Measurements from ENCODE around the gene S100A11.

Gene S100A11

DNA sequence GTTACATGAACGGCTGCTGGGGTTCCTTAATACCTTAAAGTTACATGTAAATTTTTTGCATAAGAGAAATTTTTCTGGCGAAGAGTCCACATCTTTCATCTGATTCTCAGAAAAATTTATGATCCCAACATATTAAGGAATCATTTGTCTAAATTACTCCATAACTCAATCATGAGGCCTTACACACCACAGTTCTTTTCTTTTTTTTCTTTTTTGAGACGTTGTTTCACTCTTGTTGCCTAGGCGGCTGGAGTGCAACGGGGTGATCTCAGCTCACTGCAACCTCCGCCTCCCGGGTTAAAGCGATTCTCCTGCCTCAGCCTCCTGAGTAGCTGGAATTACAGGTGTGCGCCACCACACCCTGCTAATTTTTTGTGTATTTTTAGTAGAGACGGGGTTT is 2.1 kb upstream of the S100A11 start:
- no peak for DNase-seq

- DNase-seq = no peak
Observed at GRCh38 chr1:152035539-152036266, 1.1 kb downstream of the S100A11 start.

DNA sequence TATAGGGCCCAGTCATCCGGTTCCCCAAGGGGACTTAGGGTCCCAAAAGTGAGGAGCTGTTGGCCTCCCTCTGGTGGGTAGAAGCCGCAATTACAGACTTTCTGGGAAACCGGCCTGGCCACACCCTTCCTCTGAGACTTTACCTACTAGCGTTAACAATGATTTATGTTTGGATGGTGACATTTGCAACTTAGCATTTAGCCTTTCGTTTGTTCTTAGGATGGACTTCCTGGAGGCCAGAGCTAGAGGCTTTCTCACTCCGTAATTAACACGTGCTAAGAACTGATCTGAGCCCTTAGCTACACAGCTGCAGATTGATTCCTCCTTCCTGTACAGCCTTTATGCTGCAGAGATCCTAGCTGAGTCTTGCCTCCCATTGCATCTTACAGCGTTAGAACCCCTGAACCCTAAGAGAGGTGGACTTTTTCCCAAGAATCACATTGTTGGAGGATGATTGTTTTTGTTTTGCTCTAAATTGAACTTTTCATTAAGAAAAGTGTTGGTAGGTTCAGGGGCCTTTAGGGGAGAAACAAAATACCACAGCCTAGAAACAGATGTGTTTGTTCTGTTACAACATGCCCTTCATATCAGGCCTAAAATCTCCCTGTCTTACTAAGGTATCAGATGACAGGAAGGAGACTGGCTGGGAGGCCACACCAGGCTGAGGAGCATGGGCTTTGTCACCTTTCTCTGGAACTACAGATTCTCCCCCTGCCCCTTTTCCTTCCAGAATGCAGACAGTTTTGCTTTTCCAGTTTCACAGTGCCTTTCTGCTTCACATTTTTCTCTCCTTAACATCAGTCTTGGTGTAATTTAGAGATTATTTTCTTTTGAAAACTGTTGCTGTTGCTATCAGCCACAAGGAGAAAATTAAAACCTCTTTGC is 1.9 kb downstream of the S100A11 start:
- DNase-seq = no peak

DNA sequence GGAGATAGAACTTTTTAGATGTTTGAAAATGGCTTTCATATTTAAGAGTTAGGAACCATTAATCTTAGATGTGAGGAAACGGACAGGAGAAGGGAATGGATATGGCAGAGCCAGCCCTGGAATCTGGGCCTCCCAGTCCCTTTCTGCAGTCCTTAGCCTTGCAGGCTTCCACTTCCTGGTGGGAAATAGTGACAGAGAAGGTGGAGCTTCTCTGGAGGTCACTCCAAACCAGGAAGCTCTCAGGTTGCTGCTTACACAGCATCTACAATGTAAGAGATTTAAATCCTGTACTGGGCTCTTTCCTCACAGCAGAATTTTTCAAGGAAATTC is 2.5 kb downstream of the S100A11 start:
- no peak for DNase-seq

DNA sequence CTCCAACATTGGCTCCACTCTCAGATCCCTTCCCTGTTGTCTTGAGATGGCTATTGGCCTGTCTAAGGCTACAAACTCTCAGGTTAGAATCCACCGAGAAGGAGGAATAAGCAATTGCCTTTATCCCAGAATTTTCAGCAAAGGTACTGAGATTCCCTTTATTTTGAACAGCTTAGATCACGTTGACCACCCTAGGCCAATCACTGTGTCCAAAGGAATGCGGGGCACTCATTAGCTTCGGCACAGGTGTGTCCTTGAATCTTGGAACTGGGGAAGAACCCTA is 6.9 kb downstream of the S100A11 start:
- DNase-seq = no peak

DNA sequence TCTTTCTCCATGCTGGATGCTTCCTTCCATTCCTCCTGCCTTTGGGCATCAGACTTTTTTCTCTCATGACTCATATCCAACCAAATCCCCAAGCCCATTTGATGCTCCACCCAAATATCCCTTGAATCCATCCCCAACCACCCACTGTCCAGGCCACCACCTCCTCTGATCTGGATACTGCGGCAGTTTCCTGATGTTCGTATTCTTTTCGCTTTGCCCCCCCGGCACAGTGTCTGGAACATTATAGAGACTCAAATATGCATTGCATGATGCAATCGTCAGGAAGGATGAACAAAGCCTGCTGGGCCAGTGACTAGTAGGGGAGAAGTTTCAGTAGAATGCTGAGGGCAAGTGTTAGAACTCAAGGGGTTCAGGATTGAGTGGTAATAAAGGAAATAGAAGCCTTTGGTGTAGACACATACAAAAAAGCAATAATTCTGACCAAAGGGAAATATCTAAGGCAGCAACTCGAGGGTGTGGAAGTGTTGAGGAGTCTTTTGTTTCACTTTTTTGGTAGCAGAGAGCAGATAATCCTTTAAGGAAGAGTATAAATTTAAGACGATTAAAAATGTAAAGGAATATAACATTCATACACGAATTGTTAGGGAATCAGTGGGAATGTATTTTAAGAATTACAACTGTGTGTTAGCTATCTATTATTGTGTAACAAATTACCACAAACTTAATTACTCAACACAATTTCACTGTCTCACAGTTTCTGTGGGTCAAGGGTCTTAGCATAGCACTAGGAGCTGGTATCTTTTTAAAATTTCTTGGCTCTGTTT is 7.5 kb downstream of the S100A11 start:
- no peak for DNase-seq

GRCh38 chr1:152026895-152027294 is 9.9 kb downstream of the S100A11 start:
- no peak for DNase-seq

GRCh38 chr1:152024223-152024622 is 12.6 kb downstream of the S100A11 start:
- DNase-seq = no peak

- DNase-seq = no peak
Observed at GRCh38 chr1:152023221-152023620, 13.6 kb downstream of the S100A11 start.

DNA sequence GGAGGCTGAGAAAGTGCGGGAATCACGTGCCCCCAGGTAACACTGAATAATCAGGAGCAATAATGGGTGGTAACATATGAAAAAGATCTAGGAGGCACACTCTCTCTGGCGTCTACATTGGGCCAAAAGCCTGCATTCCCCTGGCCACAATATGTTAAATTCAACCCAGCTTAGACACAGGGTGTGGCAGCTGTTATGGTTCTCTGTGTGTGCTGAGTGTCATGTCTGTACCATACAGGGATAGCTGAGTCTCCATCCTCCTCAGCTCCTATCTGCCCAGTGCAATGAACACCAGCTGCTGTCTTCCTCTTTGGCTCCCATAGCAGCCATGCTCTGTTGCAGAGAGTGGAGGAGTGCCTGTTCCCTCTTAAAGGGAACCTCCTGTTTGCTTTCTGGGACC is 14.3 kb downstream of the S100A11 start:
- no peak for DNase-seq

DNA sequence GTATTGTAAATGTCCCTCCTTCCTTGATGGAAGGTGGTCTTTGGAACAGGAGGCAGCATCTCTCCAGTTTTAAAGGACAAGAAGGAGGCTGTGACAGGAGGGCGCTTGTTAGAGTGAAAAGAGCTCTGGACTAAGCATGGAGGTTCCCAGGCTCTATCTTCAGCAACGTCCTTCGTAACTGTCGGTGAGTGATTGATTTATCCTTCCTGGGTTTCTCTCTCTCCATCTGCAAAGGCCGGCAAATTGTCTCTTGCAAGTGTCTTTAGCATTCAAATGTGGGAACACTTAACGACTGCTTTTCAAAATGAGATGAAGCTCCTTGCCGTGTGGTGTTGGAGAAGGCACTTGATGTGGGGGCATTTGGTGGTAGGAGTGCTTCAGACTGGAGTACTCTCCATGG is 15.2 kb downstream of the S100A11 start:
- DNase-seq = no peak

DNA sequence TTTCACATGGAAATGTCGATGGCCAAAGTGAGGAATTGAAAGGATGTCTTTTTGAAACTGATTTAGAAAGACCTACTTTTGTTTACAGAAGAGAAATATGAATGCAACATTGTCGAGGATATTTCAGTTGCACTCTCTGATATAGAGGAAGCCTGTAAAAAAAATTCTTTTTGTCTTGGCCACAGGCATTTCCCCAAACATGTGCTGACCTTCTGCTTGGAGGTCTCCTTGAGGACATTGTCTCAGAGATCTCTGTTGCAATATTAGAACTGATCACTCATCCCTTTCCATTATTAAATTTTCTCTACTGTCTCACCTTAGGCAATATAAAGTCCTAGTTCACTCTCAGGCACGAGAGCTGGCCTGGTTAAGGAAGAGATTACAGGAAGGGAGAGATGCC is 16.0 kb downstream of the S100A11 start:
- DNase-seq = no peak

GRCh38 chr1:152018537-152018936 is 18.3 kb downstream of the S100A11 start:
- DNase-seq = no peak

DNA sequence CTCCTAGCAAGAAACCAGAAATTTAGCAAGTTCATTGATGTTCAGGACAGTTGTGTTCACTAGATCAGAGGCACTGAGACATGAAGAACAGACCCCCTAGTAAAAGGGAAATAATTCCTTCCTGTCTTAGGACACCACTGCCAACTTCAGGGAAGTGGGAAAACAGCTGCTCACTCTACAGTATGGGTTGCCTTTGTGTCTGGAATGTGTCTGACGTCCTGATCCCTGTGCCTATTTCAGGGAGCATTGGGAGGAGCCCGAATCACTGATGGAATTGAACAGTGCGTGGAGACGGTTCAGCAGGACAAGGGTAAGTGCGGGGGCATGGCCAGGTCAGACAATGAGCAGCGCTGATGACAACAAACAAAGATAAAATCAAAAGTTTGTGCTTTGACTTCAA is 21.0 kb downstream of the S100A11 start:
- DNase-seq = no peak

GRCh38 chr1:152014943-152015342 is 21.9 kb downstream of the S100A11 start:
- no peak for DNase-seq

GRCh38 chr1:152013664-152014237 is 23.1 kb downstream of the S100A11 start:
- no peak for DNase-seq

- DNase-seq = no peak
Observed at GRCh38 chr1:152009691-152010090, 27.1 kb downstream of the S100A11 start.

GRCh38 chr1:152007047-152007446 is 29.8 kb downstream of the S100A11 start:
- DNase-seq = no peak

DNA sequence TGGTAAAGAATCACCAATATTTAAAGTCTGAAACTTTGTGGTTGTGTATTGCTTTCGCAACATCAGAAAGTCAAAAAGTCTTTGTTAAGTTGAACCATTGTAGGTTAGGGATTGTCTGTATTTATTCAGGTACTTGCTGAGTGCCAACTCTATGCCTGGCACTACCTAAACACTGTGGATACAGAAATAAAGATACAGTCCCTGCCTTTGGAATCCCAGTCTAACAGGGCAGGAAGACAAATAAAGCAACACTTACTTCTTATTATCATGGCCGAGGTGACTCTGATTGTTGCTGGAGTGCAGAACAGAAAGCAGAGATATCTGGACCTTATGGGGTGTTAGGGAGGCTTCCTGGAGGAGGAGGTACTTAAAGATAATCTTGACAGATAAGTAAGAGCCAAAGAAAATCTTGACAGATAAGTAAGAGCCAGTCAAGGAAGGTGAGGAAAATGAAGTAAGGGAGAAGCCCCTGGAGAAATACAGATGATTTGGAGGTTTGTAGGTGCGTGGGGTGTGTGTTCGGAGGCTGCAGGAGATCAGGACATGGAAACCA is 31.4 kb downstream of the S100A11 start:
- no peak for DNase-seq

DNA sequence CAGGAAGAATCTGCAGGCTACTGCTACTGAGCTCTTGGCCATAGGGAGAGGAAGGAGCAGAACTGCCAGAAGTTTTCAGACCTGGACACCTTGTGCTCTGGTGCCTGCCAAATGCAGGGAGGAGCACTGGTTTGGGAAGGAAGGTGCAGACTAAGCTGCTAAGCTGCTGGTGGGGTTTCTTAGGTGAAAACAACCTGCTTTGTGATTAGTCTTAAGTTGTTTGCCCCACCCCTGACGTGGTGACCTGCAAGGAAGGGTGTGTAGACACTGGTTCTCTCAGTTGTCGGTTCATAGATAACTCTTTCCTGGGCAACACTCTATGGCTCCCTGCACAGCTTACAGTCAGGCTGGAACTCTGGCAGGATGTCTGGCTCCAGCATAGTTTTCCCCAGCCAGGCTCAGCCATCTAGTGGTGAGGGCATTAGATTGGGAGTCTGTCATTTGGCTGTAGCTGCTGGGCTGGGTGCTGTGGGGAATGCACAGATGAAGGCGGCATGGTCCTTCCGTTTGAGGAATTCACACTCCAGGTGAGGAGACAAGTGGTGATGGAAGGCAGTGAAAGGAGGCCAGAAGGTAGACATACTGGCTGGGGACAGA is 32.9 kb downstream of the S100A11 start:
- DNase-seq = no peak

DNA sequence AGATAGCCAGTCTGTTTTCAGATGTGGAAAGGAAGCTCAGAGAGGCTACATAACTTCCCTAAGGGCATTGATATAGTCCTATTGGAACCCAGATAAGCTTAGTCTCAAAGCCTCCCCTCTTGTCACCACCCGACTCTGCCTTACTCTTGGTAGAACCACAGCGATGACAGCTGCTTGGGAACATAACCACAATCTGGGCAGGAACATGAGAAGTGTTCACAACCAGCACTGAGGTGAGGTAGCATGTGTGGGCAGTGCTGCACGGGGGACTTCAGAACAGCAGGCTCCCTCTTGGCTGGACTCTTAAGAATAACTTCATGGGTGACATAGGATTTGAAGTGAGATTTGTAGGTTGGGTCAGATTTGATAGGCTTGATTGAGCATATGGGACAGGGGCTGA is 33.8 kb downstream of the S100A11 start:
- no peak for DNase-seq

DNA sequence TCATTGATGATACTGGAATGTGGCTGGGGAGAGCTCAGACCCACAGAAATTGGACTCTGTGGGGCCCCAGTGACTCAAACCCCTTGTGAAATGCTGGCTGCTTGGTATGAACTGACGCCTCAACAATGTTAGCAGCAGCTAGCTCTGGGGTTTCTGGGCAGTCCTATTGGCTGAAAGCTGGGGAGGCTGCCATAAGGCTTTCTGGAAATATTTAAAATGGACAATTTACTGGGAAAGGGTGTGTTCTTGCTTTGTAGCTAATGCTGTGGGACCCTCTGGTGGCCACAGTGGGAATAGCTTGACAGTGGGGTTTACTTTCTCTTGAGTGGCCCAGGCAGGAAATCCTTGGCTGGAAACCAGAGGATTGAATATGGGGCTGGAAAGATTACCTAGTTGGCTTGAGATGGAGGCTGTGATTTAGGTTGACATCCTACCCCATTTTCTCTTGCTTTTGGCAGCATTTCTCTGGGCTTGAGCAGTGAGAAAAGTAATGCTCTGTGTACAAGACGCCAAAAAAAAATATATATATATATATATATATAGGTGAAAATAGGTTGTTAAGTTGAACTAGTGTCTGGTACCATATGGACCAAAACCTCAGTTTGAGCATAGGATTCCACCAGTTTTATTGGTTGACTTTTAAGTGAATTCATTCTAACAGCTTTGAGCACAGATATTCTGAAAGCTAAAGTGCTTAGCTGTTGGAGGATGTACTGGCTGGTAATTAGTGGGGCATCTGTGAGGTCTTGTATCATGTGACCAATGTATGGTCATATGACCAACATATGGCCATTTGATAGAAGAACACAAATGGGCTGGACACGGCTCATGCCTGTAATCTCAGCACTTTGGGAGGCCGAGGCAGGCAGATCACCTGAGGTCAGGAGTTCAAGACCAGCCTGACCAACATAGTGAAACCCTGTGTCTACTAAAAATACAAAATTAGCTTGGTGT is 34.9 kb downstream of the S100A11 start:
- no peak for DNase-seq
